ENCODE measurements around the gene TMEM163. TPM values are rescaled to one million over a fixed set of nuclear protein-coding genes. Genes with fewer than 3 reads are reported as not detected.
"Not testable (repeated sequence)": the region's sequence is repeated elsewhere in the genome, so short reads cannot be mapped to it uniquely, and the experiment has no call there.

The TMEM163 gene
- total and polyA plus RNA-seq, 7 donors = 0.28 to 2.6 (median 1.1) TPM; not detected in 1

DNA sequence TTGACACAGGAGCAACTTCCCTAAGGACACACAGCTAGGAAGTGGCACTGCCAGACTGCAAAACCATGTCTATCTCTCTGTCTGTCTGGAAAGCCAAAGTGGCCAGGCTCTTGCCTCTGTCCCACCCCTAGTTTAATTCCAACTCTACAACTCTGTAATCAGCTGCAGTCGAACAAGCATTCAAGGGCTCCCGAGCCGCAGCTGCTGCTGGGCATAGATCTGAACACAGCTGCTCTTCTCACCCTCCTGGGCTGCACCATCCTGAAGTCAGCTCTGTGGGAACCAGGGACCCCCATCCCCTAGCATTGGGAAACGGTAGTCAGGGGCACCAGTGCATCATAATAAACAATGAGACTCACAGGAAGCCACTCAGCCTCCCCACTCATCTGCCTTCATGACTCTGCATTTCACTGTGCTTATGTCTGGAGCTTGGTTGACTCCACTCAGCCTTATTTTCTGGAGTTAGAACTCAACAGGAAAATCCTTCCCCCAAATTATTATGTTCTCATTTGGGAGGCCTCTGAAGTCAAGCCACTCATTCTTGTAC, 44.4 kb upstream of the TMEM163 start:
- Histone ChIP-seq H3K4me3 (no peak overlapping the region), H3K36me3 (no peaks in the 10 kb centered on the region), H3K27me3 (no peaks in the 10 kb centered on the region), H3K4me1 (no peaks in the 10 kb centered on the region), H3K27ac (no peak overlapping the region), H3K9me3 (no peaks in the 10 kb centered on the region)
- intact Hi-C loops (cut with DNase I) = no loop called here
- TF ChIP-seq, protein P1, sequence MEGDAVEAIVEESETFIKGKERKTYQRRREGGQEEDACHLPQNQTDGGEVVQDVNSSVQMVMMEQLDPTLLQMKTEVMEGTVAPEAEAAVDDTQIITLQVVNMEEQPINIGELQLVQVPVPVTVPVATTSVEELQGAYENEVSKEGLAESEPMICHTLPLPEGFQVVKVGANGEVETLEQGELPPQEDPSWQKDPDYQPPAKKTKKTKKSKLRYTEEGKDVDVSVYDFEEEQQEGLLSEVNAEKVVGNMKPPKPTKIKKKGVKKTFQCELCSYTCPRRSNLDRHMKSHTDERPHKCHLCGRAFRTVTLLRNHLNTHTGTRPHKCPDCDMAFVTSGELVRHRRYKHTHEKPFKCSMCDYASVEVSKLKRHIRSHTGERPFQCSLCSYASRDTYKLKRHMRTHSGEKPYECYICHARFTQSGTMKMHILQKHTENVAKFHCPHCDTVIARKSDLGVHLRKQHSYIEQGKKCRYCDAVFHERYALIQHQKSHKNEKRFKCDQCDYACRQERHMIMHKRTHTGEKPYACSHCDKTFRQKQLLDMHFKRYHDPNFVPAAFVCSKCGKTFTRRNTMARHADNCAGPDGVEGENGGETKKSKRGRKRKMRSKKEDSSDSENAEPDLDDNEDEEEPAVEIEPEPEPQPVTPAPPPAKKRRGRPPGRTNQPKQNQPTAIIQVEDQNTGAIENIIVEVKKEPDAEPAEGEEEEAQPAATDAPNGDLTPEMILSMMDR (IDR thresholded peaks at IDR 0.05) = no peak
- no peak for TF ChIP-seq POLR2A (IDR thresholded peaks at IDR 0.05)
- no peak for TF ChIP-seq POLR2AphosphoS5 (IDR thresholded peaks at IDR 0.05)
- TF ChIP-seq EP300 (IDR thresholded peaks at IDR 0.05) = no peak
- 63 to 68% methylated on average over 4 of the region's 4 CpGs for WGBS, 2 donors
- DNase-seq = no peak

DNA sequence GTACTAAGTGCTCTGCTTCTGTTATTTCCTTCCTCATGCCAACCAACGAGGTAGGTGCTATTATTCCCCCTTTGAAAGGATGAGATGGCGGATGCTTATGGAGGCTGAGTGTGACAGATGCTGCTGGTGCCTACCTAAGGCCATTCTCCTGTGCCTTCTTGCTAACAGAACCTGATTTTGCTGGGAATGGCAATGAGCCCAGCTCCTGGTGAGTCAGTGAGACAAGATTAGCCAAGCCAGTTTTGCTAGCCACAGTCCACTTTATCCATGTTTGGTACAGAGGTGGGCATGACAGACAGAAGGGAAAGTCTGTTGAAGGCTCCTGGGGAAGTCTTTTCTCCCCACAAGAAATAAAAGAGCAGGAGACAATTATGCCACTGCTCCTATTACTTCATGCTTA, 43.7 kb upstream of the TMEM163 start:
- Histone ChIP-seq H3K27me3 (no peaks in the 10 kb centered on the region), H3K4me3 (no peak overlapping the region), H3K36me3 (no peaks in the 10 kb centered on the region), H3K4me1 (no peaks in the 10 kb centered on the region), H3K9me3 (no peaks in the 10 kb centered on the region), H3K27ac (no peak overlapping the region)
- no peak for DNase-seq
- intact Hi-C loops (cut with DNase I) = no loop called here
- 48 to 62% methylated on average over 2 of the region's 2 CpGs for WGBS, 2 donors
- TF ChIP-seq POLR2A (IDR thresholded peaks at IDR 0.05) = no peak
- TF ChIP-seq, protein P1 (IDR thresholded peaks at IDR 0.05) = no peak
- TF ChIP-seq POLR2AphosphoS5 (IDR thresholded peaks at IDR 0.05) = no peak
- TF ChIP-seq EP300 (IDR thresholded peaks at IDR 0.05) = no peak

GRCh38 chr2:134760385-134760784, 41.6 kb upstream of the TMEM163 start:
- H3K27ac ChIP-seq = no peak overlapping the region
- intact Hi-C loops (cut with DNase I) = no loop called here
- H3K9me3 ChIP-seq = no peaks in the 10 kb centered on the region
- H3K4me3 ChIP-seq = no peak overlapping the region
- H3K4me1 ChIP-seq = no peaks in the 10 kb centered on the region
- no peaks in the 10 kb centered on the region for H3K27me3 ChIP-seq
- TF ChIP-seq POLR2AphosphoS5 (IDR thresholded peaks at IDR 0.05) (no peak), POLR2A (IDR thresholded peaks at IDR 0.05) (no peak), EP300 (IDR thresholded peaks at IDR 0.05) (no peak)
- TF ChIP-seq, protein P1 (IDR thresholded peaks at IDR 0.05) = no peak
- no peaks in the 10 kb centered on the region for H3K36me3 ChIP-seq
- no peak for DNase-seq

GRCh38 chr2:134758633-134759032, 39.8 kb upstream of the TMEM163 start:
- no peaks in the 10 kb centered on the region for H3K4me1 ChIP-seq
- H3K9me3 ChIP-seq = no peaks in the 10 kb centered on the region
- H3K27me3 ChIP-seq = no peaks in the 10 kb centered on the region
- TF ChIP-seq EP300 (IDR thresholded peaks at IDR 0.05) = no peak
- TF ChIP-seq POLR2A (IDR thresholded peaks at IDR 0.05) = no peak
- TF ChIP-seq, protein P1 (IDR thresholded peaks at IDR 0.05) = no peak
- TF ChIP-seq POLR2AphosphoS5 (IDR thresholded peaks at IDR 0.05) = no peak
- intact Hi-C loops (cut with DNase I) = no loop called here
- no peaks in the 10 kb centered on the region for H3K36me3 ChIP-seq
- 33 to 70% methylated on average over 1 of the region's 1 CpG for WGBS, 2 donors
- H3K4me3 ChIP-seq = no peak overlapping the region
- no peak for DNase-seq
- no peak overlapping the region for H3K27ac ChIP-seq

- H3K9me3 ChIP-seq; DNase-seq; H3K36me3 ChIP-seq; H3K27me3 ChIP-seq; H3K4me1 ChIP-seq; H3K27ac ChIP-seq; intact Hi-C loops (cut with DNase I); H3K4me3 ChIP-seq: not testable (repeated sequence)
- 35 to 68% methylated on average over 8 of the region's 8 CpGs for WGBS, 2 donors
These were observed 33.2 kb upstream of the TMEM163 start for GRCh38 chr2:134751981-134752380.
